Measurements from ENCODE around the gene DPH5.

Gene DPH5

DNA sequence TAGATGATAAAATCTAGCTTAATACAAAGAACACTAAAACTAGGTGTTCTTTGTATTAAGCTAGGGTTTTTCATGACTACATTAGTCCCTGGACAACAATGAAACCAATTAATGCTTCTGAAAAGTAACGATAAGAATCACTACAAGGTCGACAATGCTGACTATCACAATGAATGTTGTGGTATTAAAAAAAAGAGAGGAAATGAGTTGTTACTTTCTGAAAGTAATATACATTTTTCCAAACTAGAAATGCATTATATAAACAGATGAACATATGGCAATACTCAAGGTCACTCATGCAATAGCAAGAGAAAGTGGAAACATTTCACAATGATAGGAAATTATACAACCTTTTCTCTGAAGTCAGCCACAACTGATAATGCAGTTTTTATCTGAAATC lies 19.0 kb downstream of the DPH5 start:
- H3K9me3 ChIP-seq (ENCODE audit: control insufficient read depth, insufficient read depth, low read length) = no peaks in the 10 kb centered on the region
- H3K27ac ChIP-seq (ENCODE audit: low read length) = no peak overlapping the region
- no peaks in the 10 kb centered on the region for H3K27me3 ChIP-seq (ENCODE audit: control insufficient read depth, insufficient read depth, low read length)
- no peak for DNase-seq (ENCODE audit: low read depth, low spot score)
- no peaks in the 10 kb centered on the region for H3K4me1 ChIP-seq (ENCODE audit: control insufficient read depth, insufficient read depth, low read length)
- no peaks in the 10 kb centered on the region for H3K36me3 ChIP-seq (ENCODE audit: control insufficient read depth, insufficient read depth, low read length)
- H3K4me3 ChIP-seq (ENCODE audit: low read length) = no peak overlapping the region
- WGBS (ENCODE audit: insufficient coverage, insufficient read length) = no CpG with 5 or more reads among the region's 2 CpGs

GRCh38 chr1:101005871-101006270 lies 19.7 kb downstream of the DPH5 start:
- Histone ChIP-seq H3K27me3 (ENCODE audit: control insufficient read depth, insufficient read depth, low read length) (no peaks in the 10 kb centered on the region), H3K36me3 (ENCODE audit: control insufficient read depth, insufficient read depth, low read length) (0 out of 2 replicates have a peak, but pooled peaks cover 3% of the 10 kb centered on the region), H3K4me3 (ENCODE audit: low read length) (no peak overlapping the region), H3K27ac (ENCODE audit: low read length) (no peak overlapping the region), H3K9me3 (ENCODE audit: control insufficient read depth, insufficient read depth, low read length) (no peaks in the 10 kb centered on the region), H3K4me1 (ENCODE audit: control insufficient read depth, insufficient read depth, low read length) (no peaks in the 10 kb centered on the region)
- no peak for DNase-seq (ENCODE audit: low read depth, low spot score)
- no CpG with 5 or more reads among the region's 4 CpGs for WGBS (ENCODE audit: insufficient coverage, insufficient read length)

- 0 out of 2 replicates have a peak, but pooled peaks cover 3% of the 10 kb centered on the region for H3K36me3 ChIP-seq (ENCODE audit: control insufficient read depth, insufficient read depth, low read length)
- H3K4me3 ChIP-seq (ENCODE audit: low read length) = no peak overlapping the region
- H3K9me3 ChIP-seq (ENCODE audit: control insufficient read depth, insufficient read depth, low read length) = no peaks in the 10 kb centered on the region
- H3K27me3 ChIP-seq (ENCODE audit: control insufficient read depth, insufficient read depth, low read length) = no peaks in the 10 kb centered on the region
- no CpG with 5 or more reads among the region's 1 CpG for WGBS (ENCODE audit: insufficient coverage, insufficient read length)
- no peaks in the 10 kb centered on the region for H3K4me1 ChIP-seq (ENCODE audit: control insufficient read depth, insufficient read depth, low read length)
- no peak overlapping the region for H3K27ac ChIP-seq (ENCODE audit: low read length)
- no peak for DNase-seq (ENCODE audit: low read depth, low spot score)
These were observed 20.4 kb downstream of the DPH5 start for GRCh38 chr1:101005183-101005582.

- Histone ChIP-seq H3K9me3 (ENCODE audit: control insufficient read depth, insufficient read depth, low read length) (no peaks in the 10 kb centered on the region), H3K27me3 (ENCODE audit: control insufficient read depth, insufficient read depth, low read length) (no peaks in the 10 kb centered on the region), H3K27ac (ENCODE audit: low read length) (no peak overlapping the region), H3K4me1 (ENCODE audit: control insufficient read depth, insufficient read depth, low read length) (no peaks in the 10 kb centered on the region), H3K4me3 (ENCODE audit: low read length) (no peak overlapping the region), H3K36me3 (ENCODE audit: control insufficient read depth, insufficient read depth, low read length) (0 out of 2 replicates have a peak, but pooled peaks cover 3% of the 10 kb centered on the region)
- no peak for DNase-seq (ENCODE audit: low read depth, low spot score)
- no CpG with 5 or more reads among the region's 3 CpGs for WGBS (ENCODE audit: insufficient coverage, insufficient read length)
These were observed 20.9 kb downstream of the DPH5 start for GRCh38 chr1:101004670-101005069.

DNA sequence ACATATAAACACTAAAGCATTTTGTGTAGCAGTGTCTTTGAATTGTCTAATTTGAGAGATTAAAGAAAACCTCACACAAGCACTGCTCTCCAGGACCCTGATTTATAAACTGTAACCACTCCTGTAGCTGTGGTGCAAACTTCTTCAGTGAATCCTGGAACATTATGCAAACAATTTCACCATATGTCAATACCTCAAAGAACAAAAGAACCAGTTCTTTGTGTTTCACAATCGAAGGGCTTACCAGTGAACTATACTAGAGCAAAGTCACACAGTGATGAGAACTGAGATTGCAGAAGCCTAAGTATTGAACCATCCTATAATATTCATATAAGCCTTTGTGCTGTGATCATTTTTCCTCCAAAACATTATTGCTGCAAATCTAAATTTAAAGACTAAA lies 21.5 kb downstream of the DPH5 start:
- WGBS (ENCODE audit: insufficient coverage, insufficient read length) = no CpG with 5 or more reads among the region's 1 CpG
- no peaks in the 10 kb centered on the region for H3K9me3 ChIP-seq (ENCODE audit: control insufficient read depth, insufficient read depth, low read length)
- no peak overlapping the region for H3K4me3 ChIP-seq (ENCODE audit: low read length)
- DNase-seq (ENCODE audit: low read depth, low spot score) = no peak
- no peaks in the 10 kb centered on the region for H3K27me3 ChIP-seq (ENCODE audit: control insufficient read depth, insufficient read depth, low read length)
- H3K27ac ChIP-seq (ENCODE audit: low read length) = no peak overlapping the region
- H3K4me1 ChIP-seq (ENCODE audit: control insufficient read depth, insufficient read depth, low read length) = no peaks in the 10 kb centered on the region
- 0 out of 2 replicates have a peak, but pooled peaks cover 3% of the 10 kb centered on the region for H3K36me3 ChIP-seq (ENCODE audit: control insufficient read depth, insufficient read depth, low read length)

DNA sequence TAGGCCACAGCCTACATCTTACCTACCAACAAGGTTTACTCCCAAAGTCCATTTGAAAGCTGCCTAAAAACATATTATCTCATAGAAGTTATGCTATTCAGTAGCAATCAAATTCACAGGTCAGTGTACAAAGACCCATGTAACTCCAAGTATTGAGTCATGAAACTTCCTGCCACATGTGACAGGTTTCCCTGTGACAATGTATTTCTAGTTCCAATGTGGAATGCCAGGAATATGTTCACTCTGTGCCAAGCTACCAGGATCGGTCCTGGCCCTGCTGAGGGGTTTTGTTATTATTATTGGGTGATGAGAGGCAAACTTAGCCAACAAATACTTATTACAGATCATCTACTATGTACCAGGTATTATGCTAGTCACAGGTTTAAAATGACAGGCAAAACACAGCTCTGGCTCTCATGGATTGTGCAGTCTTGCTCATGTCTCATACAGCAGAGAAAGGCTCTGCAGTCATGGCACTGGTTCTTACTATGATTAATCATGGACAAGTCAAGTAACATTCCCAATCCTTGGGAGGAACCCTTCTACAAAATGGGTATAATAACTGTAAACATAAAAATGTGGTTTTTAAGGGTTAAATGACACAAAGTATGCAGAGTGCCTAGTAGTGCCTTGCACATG lies 22.5 kb downstream of the DPH5 start:
- H3K9me3 ChIP-seq (ENCODE audit: control insufficient read depth, insufficient read depth, low read length) = no peaks in the 10 kb centered on the region
- H3K27ac ChIP-seq (ENCODE audit: low read length) = no peak overlapping the region
- no peak overlapping the region for H3K4me3 ChIP-seq (ENCODE audit: low read length)
- no peaks in the 10 kb centered on the region for H3K4me1 ChIP-seq (ENCODE audit: control insufficient read depth, insufficient read depth, low read length)
- DNase-seq (ENCODE audit: low read depth, low spot score) = no peak
- H3K36me3 ChIP-seq (ENCODE audit: control insufficient read depth, insufficient read depth, low read length) = 0 out of 2 replicates have a peak, but pooled peaks cover 3% of the 10 kb centered on the region
- no CpG with 5 or more reads among the region's 1 CpG for WGBS (ENCODE audit: insufficient coverage, insufficient read length)
- H3K27me3 ChIP-seq (ENCODE audit: control insufficient read depth, insufficient read depth, low read length) = no peaks in the 10 kb centered on the region

GRCh38 chr1:101002551-101002950 lies 23.0 kb downstream of the DPH5 start:
- Histone ChIP-seq H3K36me3 (ENCODE audit: control insufficient read depth, insufficient read depth, low read length) (0 out of 2 replicates have a peak, but pooled peaks cover 3% of the 10 kb centered on the region), H3K27me3 (ENCODE audit: control insufficient read depth, insufficient read depth, low read length) (no peaks in the 10 kb centered on the region), H3K4me1 (ENCODE audit: control insufficient read depth, insufficient read depth, low read length) (no peaks in the 10 kb centered on the region), H3K4me3 (ENCODE audit: low read length) (no peak overlapping the region), H3K27ac (ENCODE audit: low read length) (no peak overlapping the region), H3K9me3 (ENCODE audit: control insufficient read depth, insufficient read depth, low read length) (no peaks in the 10 kb centered on the region)
- DNase-seq (ENCODE audit: low read depth, low spot score) = no peak
- WGBS (ENCODE audit: insufficient coverage, insufficient read length) = no CpG with 5 or more reads among the region's 2 CpGs

DNA sequence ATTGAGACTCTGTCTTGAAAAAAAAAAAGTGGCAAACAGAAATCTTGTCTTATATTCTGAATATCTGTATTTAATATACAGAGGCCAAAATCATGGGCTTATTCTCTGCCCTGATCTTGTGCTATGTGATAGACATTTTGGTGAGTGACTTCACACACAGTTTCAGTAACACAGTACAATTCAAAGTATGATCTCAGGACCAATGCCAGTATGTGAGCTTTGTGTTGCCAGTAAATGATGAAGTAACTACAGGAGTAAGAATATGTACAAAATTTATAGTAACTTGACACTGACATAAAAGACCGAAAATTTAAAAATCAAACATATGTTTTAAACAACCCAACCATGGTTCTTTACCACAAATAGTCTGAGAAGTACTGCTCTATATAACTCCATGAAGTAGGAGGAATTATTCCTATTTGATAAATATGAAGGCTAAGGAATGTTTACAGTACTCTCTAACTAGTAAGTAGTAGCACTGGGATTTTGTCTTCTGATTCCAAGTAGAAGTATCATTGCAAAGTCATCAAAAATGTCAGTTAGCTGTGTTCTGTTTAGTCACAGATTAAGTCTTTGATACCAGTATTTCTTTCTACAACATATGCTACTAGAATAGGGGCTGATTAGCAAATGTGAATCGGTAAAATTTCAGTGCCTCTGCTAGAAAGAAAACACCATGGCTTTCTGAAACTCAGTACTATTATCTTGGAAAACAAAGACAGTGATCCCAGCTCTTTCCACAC lies 25.3 kb downstream of the DPH5 start:
- H3K27me3 ChIP-seq (ENCODE audit: control insufficient read depth, insufficient read depth, low read length) = no peaks in the 10 kb centered on the region
- H3K36me3 ChIP-seq (ENCODE audit: control insufficient read depth, insufficient read depth, low read length) = 0 out of 2 replicates have a peak, but pooled peaks cover 3% of the 10 kb centered on the region
- no peak overlapping the region for H3K4me3 ChIP-seq (ENCODE audit: low read length)
- no CpG with 5 or more reads among the region's 2 CpGs for WGBS (ENCODE audit: insufficient coverage, insufficient read length)
- H3K9me3 ChIP-seq (ENCODE audit: control insufficient read depth, insufficient read depth, low read length) = no peaks in the 10 kb centered on the region
- DNase-seq (ENCODE audit: low read depth, low spot score) = no peak
- no peaks in the 10 kb centered on the region for H3K4me1 ChIP-seq (ENCODE audit: control insufficient read depth, insufficient read depth, low read length)
- no peak overlapping the region for H3K27ac ChIP-seq (ENCODE audit: low read length)

- H3K4me1 ChIP-seq (ENCODE audit: control insufficient read depth, insufficient read depth, low read length) = no peaks in the 10 kb centered on the region
- no peak overlapping the region for H3K27ac ChIP-seq (ENCODE audit: low read length)
- 0 out of 2 replicates have a peak, but pooled peaks cover 3% of the 10 kb centered on the region for H3K36me3 ChIP-seq (ENCODE audit: control insufficient read depth, insufficient read depth, low read length)
- WGBS (ENCODE audit: insufficient coverage, insufficient read length) = no CpG with 5 or more reads among the region's 1 CpG
- no peaks in the 10 kb centered on the region for H3K9me3 ChIP-seq (ENCODE audit: control insufficient read depth, insufficient read depth, low read length)
- H3K4me3 ChIP-seq (ENCODE audit: low read length) = no peak overlapping the region
- no peak for DNase-seq (ENCODE audit: low read depth, low spot score)
- H3K27me3 ChIP-seq (ENCODE audit: control insufficient read depth, insufficient read depth, low read length) = no peaks in the 10 kb centered on the region
These were observed 27.2 kb downstream of the DPH5 start for GRCh38 chr1:100998426-100998825.

DNA sequence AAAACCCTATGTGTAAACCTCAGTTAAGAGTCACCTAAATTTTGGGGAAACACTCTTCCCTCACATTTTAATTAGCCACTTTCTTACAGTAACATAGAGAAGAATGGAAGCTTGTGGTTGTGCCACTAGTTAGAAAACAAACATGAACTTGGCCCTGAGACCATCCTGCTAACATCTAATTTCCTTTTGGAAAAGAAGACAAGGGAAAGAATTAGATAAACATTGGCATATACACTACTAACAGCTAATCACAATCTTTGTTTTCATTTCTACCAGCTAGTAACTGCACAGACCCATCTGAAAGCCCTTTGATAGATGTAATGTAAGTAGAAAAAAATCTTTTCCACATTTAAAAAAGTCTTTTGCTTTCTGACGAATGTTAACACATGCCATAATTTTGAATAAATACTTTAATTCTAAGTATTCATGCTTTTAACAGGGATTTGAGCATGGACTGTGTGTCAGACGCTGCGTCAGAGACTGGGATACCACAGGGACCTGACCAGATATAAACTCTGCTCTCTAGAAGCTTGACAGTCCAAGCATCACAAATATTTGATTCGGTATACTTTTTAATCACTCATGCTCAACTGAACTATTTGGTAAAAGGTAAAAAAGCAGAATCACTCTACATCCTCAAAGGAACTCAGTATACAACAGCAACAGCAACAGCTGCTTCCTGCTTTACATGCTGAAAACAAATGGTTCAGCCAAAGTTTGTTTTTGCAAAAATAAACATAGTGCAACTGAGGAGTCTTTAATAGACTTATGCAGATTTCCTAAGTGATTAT lies 30.2 kb downstream of the DPH5 start:
- H3K9me3 ChIP-seq (ENCODE audit: control insufficient read depth, insufficient read depth, low read length) = no peaks in the 10 kb centered on the region
- WGBS (ENCODE audit: insufficient coverage, insufficient read length) = no CpG with 5 or more reads among the region's 4 CpGs
- H3K4me3 ChIP-seq (ENCODE audit: low read length) = no peak overlapping the region
- no peaks in the 10 kb centered on the region for H3K27me3 ChIP-seq (ENCODE audit: control insufficient read depth, insufficient read depth, low read length)
- no peaks in the 10 kb centered on the region for H3K36me3 ChIP-seq (ENCODE audit: control insufficient read depth, insufficient read depth, low read length)
- H3K4me1 ChIP-seq (ENCODE audit: control insufficient read depth, insufficient read depth, low read length) = no peaks in the 10 kb centered on the region
- DNase-seq (ENCODE audit: low read depth, low spot score) = no peak
- no peak overlapping the region for H3K27ac ChIP-seq (ENCODE audit: low read length)

Data from iPS DF 6.9 (cell line).